H1 (cell line): ENCODE results near the gene PLA2G4E. TPM values are rescaled to one million over a fixed set of nuclear protein-coding genes. Genes with fewer than 3 reads are reported as not detected.
A peak's percentile ranks its signal among the peaks of the same experiment; 100 is the strongest.

Experiments used
- CTCF ChIA-PET: fragments of 300-600 bp; sonication (Branson Sonifier 250); formaldehyde crosslinking; loops from one replicate; lab custom pipeline; 2021; ENCODE audit not compliant: partially characterized antibody; lab: Charles Lee
- POLR2A ChIA-PET: fragments of 300-600 bp; sonication (Branson Sonifier 250); formaldehyde crosslinking; loops from one replicate; lab custom pipeline; 2021; ENCODE audit warnings: inconsistent platforms; ENCODE audit not compliant: partially characterized antibody; lab: Charles Lee
- DNase-seq, 2 experiments: peaks; one replicate each; pipeline versions ENCODE4 v3.0.0 to v3.0.0-alpha.2; 2010 to 2022; ENCODE audit warnings: low spot score in 2 of 2, low read depth in 1 of 2, mixed read lengths in 1 of 2
- FAIRE-seq: peaks from 2 replicates; lab custom pipeline; 2011; peaks lifted over from hg19 to GRCh38; lab: Jason Lieb, UNC
- H2AFZ ChIP-seq: 2 replicates; pipeline ENCODE4 v1.8.1; 2012; ENCODE audit warnings: low read length, inconsistent platforms
- H2AK5ac ChIP-seq: 2 replicates; pipeline ENCODE4 v1.6.1; 2013; ENCODE audit warnings: low read depth, low read length
- H2BK120ac ChIP-seq: replicated peaks from 2 replicates; pipeline ENCODE3; 2013; ENCODE audit warnings: low read depth, low read length, inconsistent platforms
- H2BK12ac ChIP-seq: 2 replicates; pipeline ENCODE4 v1.6.1; 2013; ENCODE audit warnings: low read depth, low read length
- H2BK15ac ChIP-seq: 2 replicates; pipeline ENCODE4 v1.6.1; 2013; ENCODE audit warnings: low read length
- H2BK20ac ChIP-seq: 2 replicates; pipeline ENCODE4 v1.6.1; 2013; ENCODE audit warnings: low read length
- H2BK5ac ChIP-seq: 2 replicates; pipeline ENCODE4 v1.6.1; 2013; ENCODE audit warnings: low read depth, low read length
- H3K14ac ChIP-seq: 2 replicates; pipeline ENCODE4 v1.6.1; 2013; ENCODE audit warnings: inconsistent platforms; ENCODE audit not compliant: insufficient read length
- H3K18ac ChIP-seq: 2 replicates; pipeline ENCODE4 v1.6.1; 2013; ENCODE audit warnings: low read length; ENCODE audit errors: extremely low read depth
- H3K23ac ChIP-seq: 2 replicates; pipeline ENCODE4 v1.6.1; 2013; ENCODE audit warnings: inconsistent platforms; ENCODE audit not compliant: insufficient read length
- H3K23me2 ChIP-seq: 2 replicates; pipeline ENCODE4 v1.6.1; 2013; ENCODE audit warnings: low read depth, low read length
- H3K27ac ChIP-seq: 2 replicates; pipeline ENCODE4 v1.6.1; 2011; ENCODE audit warnings: low read depth, low read length, inconsistent platforms
- H3K27me3 ChIP-seq, 4 experiments: replicated peaks in 1 of 4; 1 replicate in 1 of 4; 2 replicates in 3 of 4; pipeline versions ENCODE4 v1.6.1 to v1.8.1; 2011 to 2013; ENCODE audit warnings: low read length in 3 of 4, mild to moderate bottlenecking in 3 of 4, inconsistent platforms in 2 of 4, mixed read lengths in 2 of 4, moderate library complexity in 1 of 4; ENCODE audit not compliant: control insufficient read depth in 3 of 4, insufficient read depth in 3 of 4; ENCODE audit errors: extremely low read depth in 1 of 4
- H3K36me3 ChIP-seq, 4 experiments: 2 replicates each; pipeline versions ENCODE4 v1.6.1 to v1.8.1; 2011 to 2013; ENCODE audit warnings: mild to moderate bottlenecking in 4 of 4, low read length in 3 of 4, moderate library complexity in 2 of 4, control low read depth in 1 of 4, inconsistent platforms in 1 of 4; ENCODE audit not compliant: insufficient read depth in 4 of 4, control insufficient read depth in 2 of 4
- H3K4ac ChIP-seq: replicated peaks from 2 replicates; pipeline ENCODE3; 2013; ENCODE audit warnings: low read length, low read depth, mixed read lengths, inconsistent platforms; ENCODE audit not compliant: insufficient read length
- H3K4me1 ChIP-seq, 4 experiments: replicated peaks in 1 of 4; 1 replicate in 1 of 4; 2 replicates in 3 of 4; pipeline versions ENCODE4 v1.6.1 to v1.8.1; 2011 to 2013; ENCODE audit warnings: low read length in 3 of 4, inconsistent platforms in 2 of 4, mixed read lengths in 1 of 4; ENCODE audit not compliant: insufficient read depth in 4 of 4, control insufficient read depth in 3 of 4
- H3K4me2 ChIP-seq, 2 experiments: 2 replicates each; pipeline versions ENCODE4 v1.6.1 to v1.8.1; 2011 to 2013; ENCODE audit warnings: low read depth in 2 of 2, low read length in 2 of 2, control low read depth in 1 of 2, inconsistent platforms in 1 of 2, mild to moderate bottlenecking in 1 of 2; ENCODE audit not compliant: insufficient read depth in 1 of 2
- H3K4me3 ChIP-seq, 4 experiments: fragments of 200-600, 300-600 bp in 1 of 4; sonication (generic), shearing (Covaris generic), sonication (Bioruptor Twin) in 1 of 4; 2 replicates each; pipeline versions ENCODE4 v1.5.1 to v1.8.1; 2011 to 2016; ENCODE audit warnings: low read length in 4 of 4, low read depth in 3 of 4, control low read depth in 2 of 4, inconsistent platforms in 2 of 4, mild to moderate bottlenecking in 2 of 4, mixed read lengths in 1 of 4, moderate library complexity in 1 of 4; ENCODE audit not compliant: insufficient read depth in 2 of 4; ENCODE audit errors: extremely low read depth in 1 of 4
- H3K56ac ChIP-seq: replicated peaks from 2 replicates; pipeline ENCODE3; 2013; ENCODE audit warnings: low read depth, mild to moderate bottlenecking, mixed read lengths, low read length, inconsistent platforms; ENCODE audit not compliant: insufficient read length
- H3K79me1 ChIP-seq: 2 replicates; pipeline ENCODE4 v1.6.1; 2013; ENCODE audit warnings: low read depth, low read length, control low read depth
- H3K79me2 ChIP-seq, 2 experiments: 2 replicates each; pipeline versions ENCODE4 v1.6.1 to v1.8.1; 2012 to 2013; ENCODE audit warnings: low read length in 2 of 2, mild to moderate bottlenecking in 2 of 2, inconsistent platforms in 1 of 2; ENCODE audit not compliant: insufficient read depth in 2 of 2, control insufficient read depth in 1 of 2
- H3K9ac ChIP-seq, 4 experiments: replicated peaks in 1 of 4; 1 replicate in 1 of 4; 2 replicates in 3 of 4; pipeline versions ENCODE4 v1.6.1 to v1.8.1; 2011 to 2013; ENCODE audit warnings: low read depth in 3 of 4, low read length in 3 of 4, control low read depth in 2 of 4, mild to moderate bottlenecking in 2 of 4, moderate library complexity in 2 of 4, inconsistent platforms in 1 of 4; ENCODE audit errors: extremely low read depth in 1 of 4
- H3K9me3 ChIP-seq, 2 experiments: 2 replicates each; pipeline versions ENCODE4 v1.6.1 to v1.8.1; 2012 to 2013; ENCODE audit warnings: mild to moderate bottlenecking in 2 of 2, moderate library complexity in 2 of 2, control low read depth in 1 of 2, inconsistent platforms in 1 of 2, low read depth in 1 of 2, low read length in 1 of 2, mixed read lengths in 1 of 2; ENCODE audit not compliant: insufficient read depth in 2 of 2
- H4K20me1 ChIP-seq, 2 experiments: replicated peaks in 1 of 2; 2 replicates each; pipeline versions ENCODE3 to v1.8.1; 2011 to 2013; ENCODE audit warnings: inconsistent platforms in 2 of 2, low read length in 2 of 2, mild to moderate bottlenecking in 1 of 2; ENCODE audit not compliant: insufficient read depth in 2 of 2, control insufficient read depth in 1 of 2
- H4K5ac ChIP-seq: 2 replicates; pipeline ENCODE4 v1.6.1; 2013; ENCODE audit warnings: low read length, low read depth, mixed read lengths, inconsistent platforms; ENCODE audit not compliant: insufficient read length
- H4K8ac ChIP-seq: 2 replicates; pipeline ENCODE4 v1.8.0; 2013; ENCODE audit warnings: mild to moderate bottlenecking, moderate library complexity, low read length, inconsistent platforms; ENCODE audit not compliant: insufficient read depth; ENCODE audit errors: extremely low read depth
- H4K91ac ChIP-seq: replicated peaks from 2 replicates; pipeline ENCODE3; 2013; ENCODE audit warnings: low read length, mixed read lengths, inconsistent platforms; ENCODE audit not compliant: insufficient read length
- CEBPB ChIP-seq: IDR thresholded peaks from 2 replicates; pipeline ENCODE4 v1.6.1; 2012; ENCODE audit warnings: low read depth, low read length
- CTBP2 ChIP-seq: IDR thresholded peaks from 2 replicates; pipeline ENCODE4 v1.7.0; 2011; ENCODE audit warnings: borderline replicate concordance, mild to moderate bottlenecking, moderate library complexity, mixed read lengths, low read length; ENCODE audit not compliant: insufficient read depth, insufficient read length
- FOSL1 ChIP-seq: IDR thresholded peaks from 2 replicates; pipeline ENCODE4 v1.6.1; 2011; ENCODE audit warnings: mild to moderate bottlenecking, low read depth, low read length, moderate library complexity; ENCODE audit not compliant: insufficient read depth
- KDM4A ChIP-seq: IDR thresholded peaks from one replicate; pipeline ENCODE4 v1.7.1; 2012; ENCODE audit warnings: low read depth, mild to moderate bottlenecking, moderate library complexity, low read length, inconsistent platforms; ENCODE audit not compliant: severe bottlenecking
- POLR2A ChIP-seq, 2 experiments: IDR thresholded peaks; 1 replicate in 1 of 2; 2 replicates in 1 of 2; pipeline ENCODE4 v1.6.1; 2011; ENCODE audit warnings: low read depth in 2 of 2, low read length in 2 of 2, mild to moderate bottlenecking in 2 of 2; ENCODE audit errors: control extremely low read depth in 1 of 2
- SAP30 ChIP-seq: fragments of 300-600 bp; sonication (generic); IDR thresholded peaks from 2 replicates; pipeline ENCODE4 v1.7.1; 2012; ENCODE audit warnings: low read length, moderate library complexity, mild to moderate bottlenecking, inconsistent platforms; ENCODE audit not compliant: insufficient read depth, insufficient replicate concordance
- SUZ12 ChIP-seq: fragments of 200-600 bp; sonication (generic); IDR thresholded peaks from 2 replicates; pipeline ENCODE4 v1.6.1; 2012; ENCODE audit warnings: mild to moderate bottlenecking, inconsistent platforms, low read length, moderate library complexity, mixed read lengths
- TAF7 ChIP-seq: optimal IDR thresholded peaks from 2 replicates; pipeline ENCODE3; 2011; ENCODE audit warnings: low read depth, mild to moderate bottlenecking, inconsistent platforms, low read length, moderate library complexity, borderline replicate concordance
- TBP ChIP-seq: IDR thresholded peaks from 2 replicates; pipeline ENCODE4 v1.6.1; 2011; ENCODE audit warnings: low read depth, low read length, improper control_type of control experiment
- TCF12 ChIP-seq: IDR thresholded peaks from 2 replicates; pipeline ENCODE4 v1.6.1; 2011; ENCODE audit warnings: low read depth, mild to moderate bottlenecking, low read length
- WGBS, 2 experiments: shearing (Covaris generic) in 1 of 2; methylation state at CpG; one replicate each; pipeline versions ENCODE4 v1.1.6 to v1.1.7; 2013 to 2015; ENCODE audit warnings: low lambda C conversion rate in 2 of 2, mixed read lengths in 2 of 2, inconsistent platforms in 1 of 2, low coverage in 1 of 2, missing lambda C conversion rate in 1 of 2; ENCODE audit not compliant: insufficient replicate concordance in 2 of 2, insufficient coverage in 1 of 2, insufficient read length in 1 of 2; ENCODE audit errors: extremely low coverage in 1 of 2, missing lambda C conversion rate in 1 of 2; 5-methylcytosine and 5-hydroxymethylcytosine counted together
- polyA plus RNA-seq, 7 experiments: library from polyadenylated mRNA; depleted of rRNA in 3 of 7; stranded (reverse) in 5 of 7; unstranded in 2 of 7; fragments of >200 nt in 5 of 7; fragments of 200-250 nt in 2 of 7; gene quantifications; 1 replicate in 5 of 7; 2 replicates in 1 of 7; 4 replicates in 1 of 7; pipeline versions ENCODE4 v1.2.1 to v1.2.3, GENCODE V29; 2011 to 2013; ENCODE audit warnings: missing spikeins in 2 of 7, mixed read lengths in 2 of 7
- total RNA-seq: library from RNA; stranded (reverse); fragmentation: NEBNext Ultra II Directional; extraction: Animal tissue kit (Norgen Biotek cat#: 25700); gene quantifications from 2 replicates; pipeline ENCODE4 v1.2.1, GENCODE V29; 2021
- TF ChIP-seq, protein P1 (sequence below): IDR thresholded peaks from 2 replicates; pipeline ENCODE4 v1.6.1; 2011; ENCODE audit warnings: low read length, improper control_type of control experiment

The PLA2G4E gene
- total and polyA plus RNA-seq, 2 of the 8 experiments (the other 6 are each of a cell fraction or from before 2014, with no cell fraction given): 0.03 TPM; not detected in 1

DNA sequence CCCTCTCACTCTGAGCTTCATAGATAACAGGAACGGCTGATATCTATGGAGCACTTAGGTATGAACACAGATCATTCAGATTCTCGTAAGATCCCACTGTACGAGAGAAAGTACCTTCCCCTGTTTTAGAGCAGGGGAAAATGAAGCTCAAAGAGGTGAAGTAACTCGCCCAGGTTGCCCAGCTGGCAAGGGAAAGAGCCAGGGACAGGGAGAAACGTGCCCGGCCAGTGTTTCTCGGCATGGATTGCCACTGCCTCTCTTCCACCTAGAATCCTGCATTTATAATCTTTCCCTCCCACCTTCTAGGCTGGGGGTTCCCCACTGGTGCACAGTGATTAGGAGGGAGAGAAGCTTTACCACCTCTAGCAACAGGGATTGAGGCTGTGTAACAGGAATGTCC lies 87.5 kb downstream of the PLA2G4E start:
- ChIA-PET POLR2A (no interaction called here), CTCF (interaction anchor here (0.7 to 1.2 kb wide), 5 partner anchors 10 to 160 kb away, joined by 3 to 5 read pairs (median 3); no protein-coding TSS in a partner anchor)
- Histone ChIP-seq H4K20me1 (peaks cover 2 to 10% of the 10 kb centered on the region in 2 experiments), H2BK12ac (peak overlapping the region; percentile 71; the same call in 1 of the 2 replicates), H3K23ac (no peak overlapping the region), H3K36me3 (no peaks in the 10 kb centered on the region), H3K4me1 (peaks cover 4 to 9% (median 8%) of the 10 kb centered on the region in 4 experiments), H3K9ac (no peak overlapping the region), H3K4ac (no peak overlapping the region), H4K8ac (no peak overlapping the region), H2BK20ac (no peak overlapping the region), H3K79me1 (peaks cover 9% of the 10 kb centered on the region), H3K23me2 (no peaks in the 10 kb centered on the region), H4K91ac (no peak overlapping the region), H2BK15ac (no peak overlapping the region; the same call in 1 of the 2 replicates), H4K5ac (no peak overlapping the region), H2AFZ (no peak overlapping the region), H3K14ac (no peak overlapping the region), H3K4me3 (no peak overlapping the region), H3K4me2 (no peak overlapping the region), H2AK5ac (no peak overlapping the region), H2BK5ac (peak overlapping the region; percentile 63), H2BK120ac (no peak overlapping the region), H3K79me2 (no peaks in the 10 kb centered on the region), H3K56ac (no peak overlapping the region), H3K27ac (no peak overlapping the region), H3K27me3 (no peaks in the 10 kb centered on the region), H3K9me3 (no peaks in the 10 kb centered on the region), H3K18ac (no peak overlapping the region)
- DNase-seq: no peak
- 83% methylated on average over 7 of the region's 7 CpGs; no CpG with 5 or more reads in 1 of the 2 experiments for WGBS, 2 experiments
- FAIRE-seq: no peak
- no peak for TF ChIP-seq CTBP2
- TF ChIP-seq TAF7: no peak
- TF ChIP-seq KDM4A: no peak
- TF ChIP-seq FOSL1: no peak
- no peak for TF ChIP-seq SUZ12
- TF ChIP-seq CEBPB: no peak
- no peak for TF ChIP-seq TCF12
- TF ChIP-seq POLR2A (IDR thresholded peaks at IDR 0.05; ENCODE audit: control extremely low read depth in 1 of 2, low read depth in 2 of 2, low read length in 2 of 2): no peak
- TF ChIP-seq, protein P1, sequence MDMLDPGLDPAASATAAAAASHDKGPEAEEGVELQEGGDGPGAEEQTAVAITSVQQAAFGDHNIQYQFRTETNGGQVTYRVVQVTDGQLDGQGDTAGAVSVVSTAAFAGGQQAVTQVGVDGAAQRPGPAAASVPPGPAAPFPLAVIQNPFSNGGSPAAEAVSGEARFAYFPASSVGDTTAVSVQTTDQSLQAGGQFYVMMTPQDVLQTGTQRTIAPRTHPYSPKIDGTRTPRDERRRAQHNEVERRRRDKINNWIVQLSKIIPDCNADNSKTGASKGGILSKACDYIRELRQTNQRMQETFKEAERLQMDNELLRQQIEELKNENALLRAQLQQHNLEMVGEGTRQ: no peak
- TF ChIP-seq TBP: no peak
- TF ChIP-seq SAP30: no peak
